NK-92 treated with Interleukin-12 subunit alpha and Interleukin-12 subunit beta, amount 100 ng/mL, for 24 hours (cell line): Measurements from ENCODE around the gene MIEF1.
A peak's percentile ranks its signal among the peaks of the same experiment; 100 is the strongest.

ENCODE experiments used
- DNase-seq: peaks from one replicate; lab custom pipeline; 2025; lab: John Stamatoyannopoulos, UW

MIEF1 gene

DNA sequence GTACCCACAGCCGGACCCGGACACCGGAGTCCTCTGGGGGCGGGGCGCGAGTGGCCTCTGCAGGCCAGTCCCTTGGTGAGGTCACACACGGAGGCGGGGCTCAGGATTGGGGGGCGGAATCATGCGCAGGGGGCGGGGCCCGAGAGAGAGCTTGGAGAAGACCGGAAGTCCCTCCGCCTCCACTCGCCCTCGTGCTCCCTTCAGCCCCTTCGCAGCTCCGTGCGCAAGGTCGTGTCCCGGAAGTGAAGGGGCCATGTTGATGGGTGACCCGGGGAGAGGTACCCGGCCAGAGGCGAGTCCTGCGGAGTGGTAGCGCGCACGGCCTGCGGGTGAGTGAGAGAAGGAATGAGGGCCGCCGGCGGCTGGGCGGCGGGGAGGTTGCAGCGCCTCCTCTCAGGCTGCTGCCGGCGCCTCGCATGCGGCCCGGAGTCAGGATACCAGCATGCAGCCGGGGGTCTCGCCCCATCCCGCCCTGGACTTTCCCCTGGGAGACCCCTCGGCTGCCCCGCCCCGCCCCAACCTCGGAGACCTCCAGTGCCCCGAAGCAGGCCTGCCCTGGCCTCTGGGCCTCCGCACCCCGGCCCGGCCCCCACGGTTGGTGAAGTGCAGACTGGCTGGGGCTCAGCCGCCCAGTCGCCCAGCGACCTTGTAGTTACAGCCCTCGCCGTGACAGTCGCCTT lies at the start of gene MIEF1:
Gene MIEF1, plus strand, starts transcription at position 182 of the 680 bp plus-strand sequence. CDS start 9,005 bp downstream, outside the sequence.
- DNase-seq, result peak; percentile 87

DNA sequence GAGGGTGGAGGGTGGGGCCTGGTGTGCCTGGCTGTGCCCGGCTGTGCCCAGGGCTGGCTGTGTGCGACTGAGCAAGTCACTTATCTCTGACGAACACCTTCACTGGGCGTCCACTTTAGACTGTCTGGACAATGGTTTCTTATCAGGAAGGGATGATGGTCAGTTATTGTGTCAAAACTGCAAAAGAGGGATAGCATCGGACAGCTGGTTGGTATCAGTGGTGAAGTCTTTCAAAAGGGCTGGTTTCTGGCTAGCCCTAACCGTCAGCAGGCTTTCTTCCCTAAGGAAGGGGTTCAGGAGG lies 49.4 kb upstream of the MIEF1 start:
- DNase-seq, result no peak

DNA sequence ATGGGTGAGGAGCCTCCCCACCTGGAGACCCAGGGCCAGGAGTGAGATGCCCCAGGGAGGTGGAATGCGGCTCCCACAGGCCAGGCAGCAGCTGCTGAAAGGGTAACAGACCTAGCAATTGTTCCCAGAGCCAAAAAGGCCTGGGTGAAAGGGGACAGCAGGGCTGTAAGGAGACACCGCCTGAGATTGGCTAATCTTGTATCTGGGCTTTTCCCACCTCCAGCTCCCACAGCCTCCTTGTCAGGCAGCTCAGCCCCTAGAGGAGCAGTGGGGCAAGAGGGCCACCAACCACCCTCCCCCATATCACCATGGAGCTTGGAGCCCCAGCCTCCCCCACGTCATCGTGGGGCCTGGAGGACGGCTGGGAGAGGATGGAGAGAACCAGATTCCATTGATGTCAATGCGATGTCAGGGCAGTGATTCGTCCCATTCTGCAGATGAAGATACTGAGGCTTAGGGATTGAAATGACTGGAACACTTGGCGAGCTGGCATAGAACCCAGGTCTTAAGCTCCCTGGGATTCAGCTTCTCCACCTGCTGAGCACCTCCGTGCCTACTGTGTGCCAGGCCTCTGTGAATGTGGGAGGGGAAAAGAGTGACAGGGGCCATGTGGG lies 48.2 kb upstream of the MIEF1 start:
- no peak for DNase-seq

DNA sequence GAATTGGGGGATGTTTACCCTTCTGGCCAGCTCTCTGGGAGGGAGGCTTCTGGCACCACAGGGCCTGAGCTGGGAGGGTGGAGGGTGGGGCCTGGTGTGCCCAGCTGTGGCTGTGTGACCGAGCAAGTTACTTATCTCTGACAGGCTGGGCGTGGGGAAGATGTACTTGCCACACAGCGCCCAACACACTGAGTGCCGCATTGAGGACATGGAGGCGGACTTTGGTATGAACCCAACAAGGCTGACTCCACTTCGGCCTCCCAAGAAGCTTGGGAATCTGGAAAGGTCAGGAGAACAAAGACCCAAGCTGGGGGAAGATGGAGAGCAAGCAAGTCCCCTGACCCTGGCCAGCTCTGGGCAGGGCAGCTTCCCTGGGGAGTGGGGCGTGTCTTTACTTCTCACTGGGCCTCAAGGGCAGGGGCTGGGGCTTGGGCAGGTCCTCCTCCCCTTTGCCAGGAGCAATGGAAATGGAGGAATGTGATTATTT lies 47.7 kb upstream of the MIEF1 start:
- DNase-seq, result no peak

DNA sequence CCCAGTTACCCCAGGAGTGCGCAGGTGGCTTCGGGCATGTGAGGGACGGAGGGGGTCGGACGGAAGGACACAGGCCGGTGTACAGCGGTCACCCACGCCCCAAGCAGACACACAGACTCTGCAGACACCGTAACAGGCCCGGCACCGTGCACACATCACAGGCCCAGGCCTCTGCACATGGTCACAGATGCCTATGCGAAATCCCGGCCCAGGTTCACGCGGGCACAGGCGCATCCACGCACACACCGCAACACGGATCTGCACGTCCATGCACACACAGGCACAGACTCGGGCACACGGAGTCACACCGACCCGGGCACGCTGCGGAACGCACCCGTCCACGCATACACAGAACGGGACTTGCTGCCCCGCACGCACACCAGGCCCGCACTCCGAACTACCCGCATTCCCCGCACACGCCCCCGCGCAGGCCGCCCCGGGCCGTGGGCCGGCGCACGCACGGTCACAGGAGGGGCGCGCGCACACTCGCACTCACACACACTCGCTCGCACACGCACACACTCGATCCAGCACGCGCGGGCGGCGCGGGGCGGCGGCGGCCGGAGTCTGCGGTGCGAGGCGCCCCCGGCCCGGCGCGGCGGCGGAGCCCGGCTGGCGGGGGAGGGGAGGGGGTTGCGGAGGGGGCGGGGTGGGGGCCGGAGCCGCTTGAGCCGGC lies 45.4 kb upstream of the MIEF1 start, which contains the start of gene MGAT3:
Gene MGAT3, plus strand, starts transcription at position 491 of the 676 bp plus-strand sequence. CDS start 30,336 bp downstream, outside the sequence.
- DNase-seq, result no peak

DNA sequence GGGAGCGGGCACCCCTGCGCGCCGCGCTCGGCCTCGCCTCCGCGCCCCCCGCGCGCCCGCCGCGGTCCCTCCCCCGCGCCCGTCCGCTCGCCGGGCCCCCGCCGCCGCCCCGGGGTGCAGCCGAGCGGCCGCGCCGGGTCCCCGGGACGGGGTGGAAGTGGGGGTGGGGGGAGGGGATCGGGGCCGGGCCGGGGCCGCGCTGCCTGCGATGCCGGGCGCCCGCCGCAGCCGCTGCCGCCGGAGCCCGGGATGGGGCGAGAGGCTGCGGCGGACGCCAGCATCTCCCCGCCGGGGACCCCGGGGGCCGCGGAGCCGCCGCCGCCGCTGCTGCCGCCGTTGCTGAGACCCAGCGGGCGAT lies 44.9 kb upstream of the MIEF1 start:
- DNase-seq, result no peak

DNA sequence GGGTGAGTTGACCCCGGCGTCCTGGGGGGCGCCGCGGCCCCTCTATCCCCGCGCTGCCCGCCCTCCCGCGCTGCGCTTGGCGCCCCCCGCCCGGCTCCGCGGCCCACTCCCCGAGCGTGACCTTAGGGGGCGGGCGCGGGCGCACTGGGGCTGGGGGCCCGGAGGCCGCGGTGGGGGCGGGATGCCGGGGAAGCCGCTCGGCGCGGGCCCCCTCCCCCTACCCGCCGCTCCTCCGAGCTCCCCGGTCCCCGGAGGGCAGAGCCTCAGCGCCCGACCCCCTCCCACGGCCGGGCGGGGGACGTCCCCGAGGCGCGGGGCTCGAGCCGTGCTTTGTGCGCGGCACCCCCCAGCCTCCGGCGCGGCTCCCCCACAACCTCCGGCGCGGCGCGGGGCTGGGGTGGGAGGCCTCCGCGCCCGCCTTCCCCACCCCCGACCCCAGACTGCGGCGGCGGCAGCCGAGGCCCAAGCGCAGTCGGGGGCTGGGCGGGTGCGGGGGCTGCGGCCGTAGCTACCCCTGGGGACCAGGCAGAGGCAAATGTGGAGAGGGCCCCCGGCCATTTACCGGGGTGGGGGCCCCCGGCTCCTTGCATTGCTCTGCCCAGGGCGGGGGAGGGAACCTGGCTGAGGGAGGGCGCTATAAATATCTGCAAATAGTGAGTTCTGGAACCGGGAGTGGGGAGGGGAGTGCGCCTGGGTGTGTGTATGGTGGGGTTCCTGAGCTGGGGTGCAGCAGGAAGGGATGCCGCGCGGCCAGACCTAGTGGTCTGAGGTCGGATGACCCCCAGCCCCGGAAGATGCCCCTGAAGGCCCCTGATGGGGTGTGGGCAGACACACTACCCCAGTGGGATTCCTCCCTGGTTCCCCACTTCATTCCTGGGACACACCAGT lies 44.3 kb upstream of the MIEF1 start:
- no peak for DNase-seq

DNA sequence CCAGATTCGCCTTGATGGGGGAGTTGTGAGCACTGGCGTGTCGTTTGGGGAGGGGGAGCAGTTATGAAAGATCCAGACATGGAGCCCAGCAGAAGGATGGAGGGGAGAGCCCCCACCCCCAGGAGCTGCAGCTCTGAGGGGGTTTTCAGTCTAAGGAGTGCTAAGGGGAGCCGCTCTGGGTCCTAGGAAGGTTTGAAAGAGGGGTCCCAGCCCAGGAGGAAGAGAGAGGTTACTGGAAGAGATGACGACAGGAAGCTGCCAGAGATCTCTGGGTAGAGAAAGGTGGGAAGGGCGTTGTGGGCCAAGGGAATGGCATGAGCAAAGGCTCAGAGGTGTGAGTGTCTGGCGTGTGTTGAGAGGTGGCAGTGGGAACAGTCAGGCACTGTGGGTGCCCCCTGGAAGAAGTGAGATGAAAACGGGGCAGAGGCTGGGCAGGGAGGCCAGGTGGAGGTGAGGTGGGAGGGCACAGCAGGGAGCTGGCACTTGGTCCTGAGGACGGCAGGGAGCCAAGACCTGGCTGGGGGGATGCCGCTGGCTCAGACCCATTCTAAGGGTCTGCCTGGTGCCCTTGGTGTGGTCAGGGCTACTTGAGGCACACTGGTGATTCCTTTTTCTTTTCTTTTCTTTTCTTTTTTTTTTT lies 43.5 kb upstream of the MIEF1 start:
- DNase-seq, result no peak

DNA sequence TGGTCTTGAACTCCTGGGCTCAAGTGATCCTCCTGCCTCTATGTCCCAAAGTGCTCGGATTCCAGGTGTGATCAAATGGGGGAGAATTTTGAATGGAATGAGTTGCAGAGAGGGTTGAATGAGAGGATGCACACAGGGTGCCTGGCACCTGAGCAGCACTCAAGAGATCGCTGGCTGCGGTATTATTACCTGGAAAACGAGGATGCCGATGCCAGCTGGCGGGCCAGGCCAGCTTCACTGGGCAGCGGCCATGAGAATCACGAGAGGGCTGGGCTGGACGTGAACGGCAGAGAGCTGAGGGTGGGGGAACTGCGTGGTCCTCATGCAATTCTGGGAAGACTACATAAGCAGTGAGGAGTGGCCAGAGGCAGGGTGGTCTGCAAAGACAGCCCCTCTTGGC lies 42.4 kb upstream of the MIEF1 start:
- DNase-seq, result no peak

DNA sequence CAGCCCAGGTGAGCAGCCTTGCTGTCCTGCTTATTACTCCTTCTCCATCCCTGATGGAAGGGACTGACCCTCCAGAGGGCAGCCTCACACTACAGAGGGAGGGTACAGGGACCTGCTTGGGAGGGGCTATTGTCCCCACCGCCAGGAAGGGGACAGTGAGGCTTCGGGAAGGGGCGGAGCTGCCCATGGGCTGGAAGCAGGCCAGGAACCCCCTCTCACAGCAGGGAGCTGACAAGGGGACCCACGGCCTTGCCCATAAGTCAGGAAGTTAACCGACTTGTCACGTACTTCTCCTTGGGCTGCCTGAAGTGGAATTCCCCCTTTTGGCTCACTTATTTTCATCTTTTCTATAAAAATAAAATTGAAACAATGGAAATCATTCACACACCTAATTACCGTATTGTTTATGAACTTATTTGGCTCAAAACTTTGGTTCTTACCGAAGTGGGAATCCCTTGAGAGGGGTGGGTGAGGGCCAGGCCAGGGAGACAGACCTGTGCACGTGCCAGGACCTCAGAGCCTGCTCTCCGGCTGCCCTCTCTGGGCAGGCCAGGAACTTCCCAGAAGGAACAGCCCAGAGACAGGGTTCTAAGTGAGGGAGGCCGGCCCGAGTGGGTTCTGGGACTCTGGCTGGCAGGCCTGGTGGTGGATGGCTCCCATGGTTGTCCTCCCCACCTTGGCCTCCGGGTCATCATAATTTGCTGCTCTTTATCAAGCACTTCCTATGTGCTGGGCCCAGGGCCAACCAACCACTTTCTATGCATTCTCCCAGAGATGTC lies 39.5 kb upstream of the MIEF1 start:
- no peak for DNase-seq

DNA sequence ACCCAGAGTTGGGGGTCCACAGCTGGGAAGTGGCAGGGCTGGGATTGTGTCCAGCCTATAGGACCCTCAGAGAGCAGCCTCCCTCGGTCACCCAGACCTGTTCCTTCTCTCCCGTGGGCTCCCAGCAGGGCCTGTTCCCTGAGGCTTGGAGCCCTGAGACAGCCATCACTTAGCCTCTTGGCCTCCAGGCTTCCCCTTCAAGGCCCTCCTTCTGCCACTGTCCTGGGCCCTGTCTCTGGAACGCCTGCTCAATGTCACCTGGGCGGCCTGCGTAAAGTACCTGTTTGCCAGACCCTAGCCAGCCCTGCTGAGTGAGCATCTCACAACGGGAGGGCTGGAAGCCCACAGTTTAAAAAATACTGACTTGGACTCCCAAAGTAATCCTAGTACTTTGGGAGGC lies 38.8 kb upstream of the MIEF1 start:
- DNase-seq, result no peak

DNA sequence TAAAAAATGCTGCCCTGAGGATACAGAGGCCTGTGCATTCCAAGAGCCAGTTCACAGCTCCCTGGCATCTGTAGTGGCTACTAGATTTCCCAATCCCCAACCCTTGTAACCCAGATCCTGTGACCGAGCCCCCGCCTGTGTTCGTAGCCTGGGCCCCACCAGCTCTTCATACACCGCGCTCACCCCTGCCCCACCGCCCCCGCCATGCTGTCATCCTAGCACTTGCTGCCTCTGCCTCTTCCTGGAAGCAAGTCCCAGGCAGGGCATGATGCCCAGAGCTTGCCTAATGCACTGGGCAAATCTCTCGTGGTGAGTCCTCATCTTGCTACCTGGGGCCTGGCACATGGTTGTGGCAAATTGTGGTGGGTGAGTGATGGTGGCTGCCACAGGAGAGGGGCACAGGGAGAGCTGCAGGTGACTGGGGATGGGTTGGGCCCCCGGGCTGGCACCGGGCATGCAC lies 38.1 kb upstream of the MIEF1 start:
- no peak for DNase-seq

DNA sequence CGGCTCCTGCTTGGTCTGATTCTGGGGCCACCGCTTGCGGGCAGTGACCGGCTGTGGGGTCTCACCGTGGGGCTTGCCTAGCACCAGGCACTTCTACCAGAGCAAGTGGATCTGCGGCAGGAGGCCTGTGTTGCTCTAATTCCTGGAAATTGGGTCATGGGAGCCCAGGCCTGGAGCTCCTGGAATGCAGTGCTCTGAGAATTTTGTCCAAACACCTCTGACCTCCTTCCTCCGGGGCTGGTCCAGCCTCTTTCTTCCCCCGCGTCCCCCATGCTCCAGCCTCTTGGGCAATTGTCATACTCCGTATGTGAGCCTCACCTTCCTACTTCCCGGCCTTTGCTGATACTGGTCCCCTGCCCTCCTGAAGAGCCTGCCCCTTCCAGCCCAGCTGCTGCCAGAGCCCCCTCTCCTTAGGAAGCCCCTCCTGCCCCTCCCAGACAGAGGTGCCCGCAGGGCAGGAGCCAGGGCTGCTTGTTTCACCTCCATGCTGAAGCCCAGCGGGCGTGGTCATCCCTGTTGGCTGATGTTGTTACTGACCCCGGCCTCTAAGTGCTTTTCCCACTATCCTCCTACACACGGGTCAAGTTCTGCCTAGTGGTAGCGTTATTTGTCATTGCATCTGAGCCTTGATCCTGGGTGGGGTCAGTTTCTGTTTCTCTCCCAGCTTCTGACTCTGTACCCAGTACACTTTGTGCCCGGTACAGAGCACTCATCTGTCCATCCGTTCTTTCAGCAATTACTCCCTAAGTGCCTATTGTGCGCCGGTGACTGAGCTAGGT lies 35.7 kb upstream of the MIEF1 start:
- DNase-seq, result no peak

DNA sequence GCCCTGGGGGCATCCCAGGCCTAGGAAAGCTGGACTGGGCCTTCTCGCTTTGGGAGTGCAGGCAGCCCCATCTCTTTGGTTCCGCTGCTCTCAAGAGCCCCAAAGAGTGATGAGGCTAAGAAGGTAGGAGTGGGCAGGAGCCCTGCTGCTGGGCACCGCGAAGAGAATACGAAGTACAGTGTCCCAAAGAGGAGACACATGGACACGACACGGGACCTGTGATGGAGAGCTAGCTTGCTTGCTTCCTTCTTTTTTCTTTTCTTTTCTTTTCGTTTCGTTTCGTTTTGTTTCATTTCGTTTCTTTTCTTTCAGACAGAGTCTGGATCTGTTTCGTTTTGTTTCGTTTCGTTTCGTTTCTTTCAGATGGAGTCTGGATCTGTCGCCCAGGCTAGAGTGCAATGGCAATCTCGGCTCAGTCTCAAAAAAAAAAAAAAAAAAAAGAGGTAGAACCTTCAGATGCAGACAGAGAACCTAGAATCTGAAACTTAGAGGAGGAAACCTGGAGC lies 34.6 kb upstream of the MIEF1 start:
- no peak for DNase-seq

DNA sequence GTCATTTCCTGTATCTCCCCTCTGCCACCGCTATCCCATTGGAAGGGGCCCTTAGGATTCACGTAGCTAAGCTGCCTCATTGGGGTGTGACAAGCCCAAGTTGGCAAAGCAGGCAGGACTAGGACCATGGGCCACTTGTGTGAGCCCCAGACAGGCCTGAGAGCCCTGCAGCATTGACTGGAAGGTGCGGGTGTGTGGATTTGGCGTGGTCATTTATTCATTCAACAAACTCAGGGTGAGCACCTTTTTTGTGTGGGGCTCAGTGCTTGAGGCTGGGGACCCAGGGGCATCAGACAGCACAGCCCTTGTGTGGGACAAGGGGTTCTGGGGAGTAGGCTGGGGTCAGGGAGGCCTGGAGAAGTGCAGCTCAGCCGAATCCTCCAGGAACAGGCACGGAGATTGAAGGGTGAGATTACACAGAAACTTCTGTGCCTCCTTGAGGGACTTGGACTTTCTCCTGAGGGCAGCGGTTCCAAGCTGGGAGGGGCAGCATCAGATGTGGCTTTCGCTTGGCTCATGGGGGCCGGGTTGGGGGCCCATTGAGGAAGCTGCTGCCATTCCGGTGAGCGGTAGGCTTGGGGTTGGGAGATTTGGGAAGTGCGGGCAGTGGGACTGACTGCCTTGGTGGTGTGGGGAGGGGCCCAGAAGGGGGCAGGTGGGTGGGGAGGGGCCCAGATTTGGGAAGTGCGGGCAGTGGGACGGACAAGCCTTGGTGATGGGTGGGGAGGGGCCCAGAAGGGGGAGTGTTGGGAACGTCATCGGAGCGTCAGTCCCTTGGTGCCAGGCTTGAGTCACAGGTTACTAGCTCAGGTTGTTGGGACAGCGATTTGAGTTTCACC lies 33.4 kb upstream of the MIEF1 start:
- no peak for DNase-seq

DNA sequence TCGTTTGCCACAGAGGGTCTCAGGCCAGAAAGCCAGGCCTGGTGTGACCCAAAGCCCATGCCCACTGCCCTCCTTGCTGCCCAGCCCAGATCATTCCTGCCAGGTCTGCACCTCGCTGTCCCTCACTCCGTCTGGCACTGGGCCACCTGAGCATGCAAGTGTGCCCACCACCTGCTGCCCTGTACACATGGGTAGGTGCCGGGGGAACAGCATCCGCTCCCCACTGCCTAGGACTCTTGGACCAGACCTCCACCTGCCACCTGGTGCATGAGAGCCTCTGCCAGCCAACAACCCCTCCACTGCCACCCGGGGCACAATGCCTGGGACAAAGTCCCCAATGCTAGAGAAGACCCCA lies 32.8 kb upstream of the MIEF1 start:
- no peak for DNase-seq

DNA sequence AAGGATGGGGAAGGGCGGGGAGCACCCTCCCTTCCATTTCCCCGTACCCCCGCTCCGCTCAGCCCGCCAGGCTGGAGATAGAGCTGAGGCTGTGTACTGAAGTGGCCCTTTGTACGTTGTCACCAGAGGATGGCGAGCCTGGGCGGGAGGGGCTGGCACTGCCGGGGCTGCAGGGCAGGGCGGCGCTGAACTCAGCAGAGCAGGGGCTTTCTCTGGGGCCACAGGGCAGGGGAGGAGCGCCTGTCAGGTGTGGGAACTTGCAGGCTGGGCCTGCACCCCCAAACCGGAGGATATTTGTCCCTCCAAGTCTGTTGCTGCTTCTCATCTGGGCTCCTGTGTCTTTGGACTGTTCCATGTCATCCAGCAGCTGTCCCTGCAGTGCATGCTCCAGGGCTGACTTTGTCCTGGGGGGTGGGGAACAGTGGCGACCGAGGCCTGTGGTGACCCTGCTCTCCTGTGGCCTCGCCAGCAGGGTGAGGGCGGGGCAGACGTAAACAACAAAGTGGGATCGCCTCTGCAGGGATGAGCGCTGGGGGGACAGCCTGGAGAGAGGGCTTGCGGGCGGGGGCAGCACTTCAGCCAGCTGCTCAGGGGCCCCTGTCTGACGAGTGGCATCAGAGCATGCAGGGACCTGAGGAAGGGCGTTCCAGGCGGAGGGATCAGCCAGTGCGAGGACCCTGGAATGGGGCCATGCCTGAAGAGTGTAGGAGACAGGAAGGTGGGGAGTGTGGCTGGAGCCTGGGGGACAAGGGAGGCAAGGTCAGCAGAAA lies 32.2 kb upstream of the MIEF1 start:
- no peak for DNase-seq
